Measurements from ENCODE around the gene CDK10.

DNA sequence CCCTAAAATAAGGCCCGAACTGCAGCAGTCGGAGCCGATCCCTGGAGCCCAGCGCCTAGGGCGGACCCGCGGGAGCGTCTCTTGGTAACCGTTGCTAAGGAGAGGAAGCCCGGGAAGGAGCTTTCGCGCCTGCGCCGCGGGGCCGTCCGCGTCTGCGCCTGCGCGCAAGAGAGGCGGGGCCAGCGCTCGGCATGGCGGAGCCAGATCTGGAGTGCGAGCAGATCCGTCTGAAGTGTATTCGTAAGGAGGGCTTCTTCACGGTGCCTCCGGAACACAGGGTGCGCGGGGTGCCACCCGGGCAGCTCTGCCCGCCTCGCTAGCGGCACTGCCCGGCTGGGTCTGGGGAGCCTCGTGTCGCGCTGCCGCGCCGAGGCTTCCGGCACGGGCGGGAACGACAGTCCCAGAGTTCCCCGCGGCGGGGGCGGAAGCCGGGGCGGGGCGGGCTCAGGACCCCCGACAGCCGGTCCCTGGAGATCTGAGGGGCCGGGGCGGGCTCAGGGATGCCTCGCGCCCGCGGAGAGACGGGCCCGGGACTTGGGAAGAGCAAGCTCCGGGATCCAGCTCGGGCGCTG lies at the start of gene CDK10:
- TF ChIP-seq, protein P1, sequence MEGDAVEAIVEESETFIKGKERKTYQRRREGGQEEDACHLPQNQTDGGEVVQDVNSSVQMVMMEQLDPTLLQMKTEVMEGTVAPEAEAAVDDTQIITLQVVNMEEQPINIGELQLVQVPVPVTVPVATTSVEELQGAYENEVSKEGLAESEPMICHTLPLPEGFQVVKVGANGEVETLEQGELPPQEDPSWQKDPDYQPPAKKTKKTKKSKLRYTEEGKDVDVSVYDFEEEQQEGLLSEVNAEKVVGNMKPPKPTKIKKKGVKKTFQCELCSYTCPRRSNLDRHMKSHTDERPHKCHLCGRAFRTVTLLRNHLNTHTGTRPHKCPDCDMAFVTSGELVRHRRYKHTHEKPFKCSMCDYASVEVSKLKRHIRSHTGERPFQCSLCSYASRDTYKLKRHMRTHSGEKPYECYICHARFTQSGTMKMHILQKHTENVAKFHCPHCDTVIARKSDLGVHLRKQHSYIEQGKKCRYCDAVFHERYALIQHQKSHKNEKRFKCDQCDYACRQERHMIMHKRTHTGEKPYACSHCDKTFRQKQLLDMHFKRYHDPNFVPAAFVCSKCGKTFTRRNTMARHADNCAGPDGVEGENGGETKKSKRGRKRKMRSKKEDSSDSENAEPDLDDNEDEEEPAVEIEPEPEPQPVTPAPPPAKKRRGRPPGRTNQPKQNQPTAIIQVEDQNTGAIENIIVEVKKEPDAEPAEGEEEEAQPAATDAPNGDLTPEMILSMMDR (conservative IDR thresholded peaks at IDR 0.05), result no peak
- no peak for TF ChIP-seq EZH2 (IDR thresholded peaks at IDR 0.05; ENCODE audit: low read depth)

Measured in PC-9 (cell line).